Stimulated activated CD8-positive, alpha-beta memory T cell treated with anti-CD3 and anti-CD28 coated beads, Interleukin-15, amount 100 ng/mL, for 1 hour (primary cell): ENCODE results near the gene SLC29A1.

ENCODE experiments used
- DNase-seq: peaks from one replicate; pipeline ENCODE4 v3.0.0-alpha.2; 2020; ENCODE audit warnings: low read depth

The SLC29A1 gene

GRCh38 chr6:44255105-44255808 lies 31.9 kb downstream of the SLC29A1 start:
- DNase-seq = no peak

- no peak for DNase-seq
These were observed 32.7 kb downstream of the SLC29A1 start for GRCh38 chr6:44255871-44256774.

- no peak for DNase-seq
These were observed 33.3 kb downstream of the SLC29A1 start for GRCh38 chr6:44256775-44257024.

GRCh38 chr6:44257025-44257752 lies 33.8 kb downstream of the SLC29A1 start, which contains the start of gene SLC35B2:
SLC35B2 (minus strand) TSS chr6:44257528; CDS start chr6:44257410, 118 bp downstream.
- DNase-seq = no peak

GRCh38 chr6:44257753-44258324 lies 34.4 kb downstream of the SLC29A1 start:
- no peak for DNase-seq

GRCh38 chr6:44258325-44258863 lies 35.0 kb downstream of the SLC29A1 start:
- no peak for DNase-seq

GRCh38 chr6:44258921-44259320 lies 35.5 kb downstream of the SLC29A1 start:
- no peak for DNase-seq

- DNase-seq = no peak
These were observed 36.6 kb downstream of the SLC29A1 start for GRCh38 chr6:44260011-44260410.

GRCh38 chr6:44260451-44261297 lies 37.3 kb downstream of the SLC29A1 start:
- DNase-seq = no peak

- DNase-seq = no peak
These were observed 38.2 kb downstream of the SLC29A1 start for GRCh38 chr6:44261581-44261980.

- no peak for DNase-seq
These were observed 39.3 kb downstream of the SLC29A1 start for GRCh38 chr6:44262467-44263353.

GRCh38 chr6:44263354-44264100 lies 40.1 kb downstream of the SLC29A1 start:
- no peak for DNase-seq

GRCh38 chr6:44264154-44265006 lies 41.0 kb downstream of the SLC29A1 start:
- no peak for DNase-seq

- peak; percentile 95 for DNase-seq
These were observed 41.8 kb downstream of the SLC29A1 start, which contains the start of gene NFKBIE for GRCh38 chr6:44265007-44265721. NFKBIE (minus strand) TSS chr6:44265551; CDS start chr6:44265346, 205 bp downstream.

- DNase-seq = no peak
These were observed 42.4 kb downstream of the SLC29A1 start for GRCh38 chr6:44265722-44266233.

GRCh38 chr6:44266347-44266746 lies 43.0 kb downstream of the SLC29A1 start:
- DNase-seq = no peak

GRCh38 chr6:44267252-44267651 lies 43.9 kb downstream of the SLC29A1 start:
- no peak for DNase-seq
